A549 (cell line): ENCODE data around the gene PEX16. TPM values are rescaled to one million over a fixed set of nuclear protein-coding genes. Genes with fewer than 3 reads are reported as not detected.

ENCODE experiments used
- ATAC-seq, 2 experiments: fragments of 200-7000 bp in 1 of 2; fragments of >200 bp in 1 of 2; cut with Nextera tagmentation in 1 of 2; cut with Tn5 transposase in 1 of 2; 3 replicates each; pipeline versions ENCODE4 v1.8.0 to v1.9.1; 2018 to 2020; ENCODE audit warnings: mild to moderate bottlenecking in 1 of 2, moderate library complexity in 1 of 2
- CTCF ChIA-PET: fragments of 300-600 bp; sonication (Branson Sonifier 250); formaldehyde crosslinking; extraction: SDS; loops from one replicate; lab custom pipeline; 2021; ENCODE audit warnings: antibody characterized with exemption, inconsistent platforms; lab: Yijun Ruan, JAX
- POLR2A ChIA-PET: fragments of 350-600 bp; formaldehyde crosslinking; extraction: SDS; loops from one replicate; lab custom pipeline; 2021; ENCODE audit warnings: antibody characterized with exemption, inconsistent platforms; lab: Yijun Ruan, JAX
- DNase-seq, 2 experiments: peaks; one replicate each; pipeline versions ENCODE4 v3.0.0 to v3.0.0-alpha.2; 2011 to 2016; ENCODE audit warnings: low read depth in 1 of 2, low spot score in 1 of 2
- FAIRE-seq: peaks from 2 replicates; lab custom pipeline; 2011; peaks lifted over from hg19 to GRCh38; lab: Jason Lieb, UNC
- H3K27ac ChIP-seq, 2 experiments: fragments of >200 bp; sonication (Bioruptor Twin); formaldehyde crosslinking; 3 replicates each; pipeline ENCODE4 v1.5.1; 2016 to 2017
- H3K4me1 ChIP-seq: fragments of >200 bp; sonication (Bioruptor Twin); formaldehyde crosslinking; 3 replicates; pipeline ENCODE4 v1.6.1; 2016
- H3K4me2 ChIP-seq: fragments of >200 bp; sonication (Bioruptor Twin); formaldehyde crosslinking; 3 replicates; pipeline ENCODE4 v1.6.1; 2016
- H3K4me3 ChIP-seq: fragments of >200 bp; sonication (Bioruptor Twin); formaldehyde crosslinking; 3 replicates; pipeline ENCODE4 v1.5.1; 2016
- H3K9me3 ChIP-seq: fragments of >200 bp; sonication (Bioruptor Twin); formaldehyde crosslinking; 3 replicates; pipeline ENCODE4 v1.6.1; 2016
- CBX2 ChIP-seq: fragments of 200-600 bp; sonication (generic); IDR thresholded peaks from 2 replicates; pipeline ENCODE4 v1.6.1; 2016; ENCODE audit warnings: low read depth, mild to moderate bottlenecking, borderline replicate concordance
- CBX8 ChIP-seq: fragments of 200-600 bp; sonication (generic); IDR thresholded peaks from 2 replicates; pipeline ENCODE4 v1.6.1; 2016
- CEBPB ChIP-seq, 2 experiments: fragments of >200 bp in 1 of 2; sonication (Bioruptor Twin) in 1 of 2; formaldehyde crosslinking in 1 of 2; IDR thresholded peaks; 2 replicates each; pipeline ENCODE4 v1.6.1; 2012 to 2016
- EHF ChIP-seq: fragments of 250-450 bp; sonication (Bioruptor Pico); IDR thresholded peaks from 2 replicates; pipeline ENCODE4 v1.5.0; 2020; ENCODE audit warnings: mild to moderate bottlenecking
- ESRRA ChIP-seq: fragments of 150-350 bp; IDR thresholded peaks from 2 replicates; pipeline ENCODE4 v1.6.1; 2014; ENCODE audit warnings: mild to moderate bottlenecking, low read length, borderline replicate concordance
- FOXS1 ChIP-seq: fragments of 250-450 bp; sonication (Bioruptor Pico); IDR thresholded peaks from 2 replicates; pipeline ENCODE4 v1.5.0; 2020; ENCODE audit warnings: mild to moderate bottlenecking, moderate library complexity
- HEYL ChIP-seq: fragments of 250-450 bp; sonication (Bioruptor Pico); IDR thresholded peaks from 2 replicates; pipeline ENCODE4 v1.8.0; 2021; ENCODE audit warnings: mild to moderate bottlenecking, moderate library complexity
- HOXB13 ChIP-seq: fragments of 250-450 bp; sonication (Bioruptor Pico); IDR thresholded peaks from 2 replicates; pipeline ENCODE4 v1.5.0; 2020; ENCODE audit warnings: low read depth, mild to moderate bottlenecking, moderate library complexity
- HOXB5 ChIP-seq: fragments of 250-450 bp; sonication (Bioruptor Pico); IDR thresholded peaks from 2 replicates; pipeline ENCODE4 v1.5.0; 2020; ENCODE audit warnings: mild to moderate bottlenecking, moderate library complexity
- JUN ChIP-seq, 2 experiments: fragments of >200 bp; sonication (Bioruptor Twin); formaldehyde crosslinking; IDR thresholded peaks; 2 replicates in 1 of 2; 3 replicates in 1 of 2; pipeline ENCODE4 v1.6.1; 2016 to 2017
- KDM1A ChIP-seq: fragments of 200-600 bp; sonication (generic); IDR thresholded peaks from 2 replicates; pipeline ENCODE4 v1.6.1; 2016; ENCODE audit warnings: low read depth, mild to moderate bottlenecking
- MAFK ChIP-seq: fragments of 450-650 bp; IDR thresholded peaks from 2 replicates; pipeline ENCODE4 v1.6.1; 2014; ENCODE audit not compliant: partially characterized antibody
- MAZ ChIP-seq: fragments of 150-350 bp; IDR thresholded peaks from 2 replicates; pipeline ENCODE4 v1.6.1; 2014; ENCODE audit warnings: antibody characterized with exemption, low read depth, low read length, borderline replicate concordance
- NPAS2 ChIP-seq: fragments of 250-450 bp; sonication (Bioruptor Pico); IDR thresholded peaks from 2 replicates; pipeline ENCODE4 v1.8.0; 2022; ENCODE audit warnings: mild to moderate bottlenecking, moderate library complexity, borderline replicate concordance
- RAD21 ChIP-seq, 2 experiments: fragments of >200 bp in 1 of 2; sonication (Bioruptor Twin) in 1 of 2; formaldehyde crosslinking in 1 of 2; IDR thresholded peaks in 1 of 2; conservative IDR thresholded peaks in 1 of 2; 2 replicates in 1 of 2; 3 replicates in 1 of 2; pipeline ENCODE4 v1.6.1; 2012 to 2018; ENCODE audit warnings: inconsistent platforms in 1 of 2
- RCOR1 ChIP-seq: fragments of 150-350 bp; IDR thresholded peaks from 2 replicates; pipeline ENCODE4 v1.6.1; 2014; ENCODE audit warnings: antibody characterized with exemption, low read length, low read depth
- SMC3 ChIP-seq: fragments of >200 bp; sonication (Bioruptor Twin); formaldehyde crosslinking; IDR thresholded peaks from 3 replicates; pipeline ENCODE4 v1.6.1; 2018; ENCODE audit warnings: inconsistent platforms
- TFCP2L1 ChIP-seq: fragments of 250-450 bp; sonication (Bioruptor Pico); IDR thresholded peaks from 2 replicates; pipeline ENCODE4 v1.5.0; 2021; ENCODE audit warnings: mild to moderate bottlenecking
- TP53 ChIP-seq: fragments of 250-450 bp; sonication (Bioruptor Pico); IDR thresholded peaks from 2 replicates; pipeline ENCODE4 v1.5.0; 2021; ENCODE audit warnings: mild to moderate bottlenecking, moderate library complexity
- ZC3H11A ChIP-seq: fragments of 450-650 bp; IDR thresholded peaks from 2 replicates; pipeline ENCODE4 v1.6.1; 2014; ENCODE audit warnings: antibody characterized with exemption, mild to moderate bottlenecking
- ZFP36 ChIP-seq: fragments of 450-650 bp; IDR thresholded peaks from 2 replicates; pipeline ENCODE4 v1.6.1; 2014; ENCODE audit warnings: borderline replicate concordance; ENCODE audit not compliant: partially characterized antibody
- WGBS: methylation state at CpG from one replicate; pipeline ENCODE4 v1.1.6; 2017; ENCODE audit errors: missing lambda C conversion rate; 5-methylcytosine and 5-hydroxymethylcytosine counted together
- polyA plus RNA-seq, 4 experiments: library from polyadenylated mRNA; depleted of rRNA in 3 of 4; stranded (reverse); fragments of >200 nt; fragmentation: RNase III in 1 of 4; extraction: RNeasy Plus Mini Kit Qiagen cat#74134 plus additional on column Dnase treatment in 1 of 4; gene quantifications; 2 replicates in 3 of 4; 3 replicates in 1 of 4; pipeline ENCODE4 v1.2.3, GENCODE V29; 2011 to 2017
- TF ChIP-seq, protein P1 (sequence below): fragments of 250-450 bp; sonication (Bioruptor Pico); IDR thresholded peaks from 2 replicates; pipeline ENCODE4 v1.5.0; 2020; ENCODE audit warnings: low read depth, mild to moderate bottlenecking, moderate library complexity
- TF ChIP-seq, protein P2 (sequence below): IDR thresholded peaks from 2 replicates; pipeline ENCODE4 v1.6.1; 2012; ENCODE audit warnings: low read depth, borderline replicate concordance
- TF ChIP-seq, protein P3 (sequence below): fragments of >200 bp; sonication (Bioruptor Twin); formaldehyde crosslinking; IDR thresholded peaks from 2 replicates; pipeline ENCODE4 v1.6.1; 2016
- TF ChIP-seq, protein P4 (sequence below): fragments of 250-450 bp; sonication (Bioruptor Pico); IDR thresholded peaks from 2 replicates; pipeline ENCODE4 v1.5.0; 2021; ENCODE audit warnings: mild to moderate bottlenecking, moderate library complexity, borderline replicate concordance
- TF ChIP-seq, protein P5 (sequence below): fragments of >200 bp; sonication (Bioruptor Twin); formaldehyde crosslinking; IDR thresholded peaks from 3 replicates; pipeline ENCODE4 v1.5.1; 2016
- TF ChIP-seq, protein P6 (sequence below): fragments of >200 bp; sonication (Bioruptor Twin); formaldehyde crosslinking; IDR thresholded peaks from 3 replicates; pipeline ENCODE4 v1.6.1; 2016
- TF ChIP-seq, protein P7 (sequence below): IDR thresholded peaks from 2 replicates; pipeline ENCODE4 v1.6.1; 2012

Gene PEX16
- polyA plus RNA-seq, 2 of the 4 experiments (the other 2 are of a cell fraction) = 18.2 to 20.2 TPM

DNA sequence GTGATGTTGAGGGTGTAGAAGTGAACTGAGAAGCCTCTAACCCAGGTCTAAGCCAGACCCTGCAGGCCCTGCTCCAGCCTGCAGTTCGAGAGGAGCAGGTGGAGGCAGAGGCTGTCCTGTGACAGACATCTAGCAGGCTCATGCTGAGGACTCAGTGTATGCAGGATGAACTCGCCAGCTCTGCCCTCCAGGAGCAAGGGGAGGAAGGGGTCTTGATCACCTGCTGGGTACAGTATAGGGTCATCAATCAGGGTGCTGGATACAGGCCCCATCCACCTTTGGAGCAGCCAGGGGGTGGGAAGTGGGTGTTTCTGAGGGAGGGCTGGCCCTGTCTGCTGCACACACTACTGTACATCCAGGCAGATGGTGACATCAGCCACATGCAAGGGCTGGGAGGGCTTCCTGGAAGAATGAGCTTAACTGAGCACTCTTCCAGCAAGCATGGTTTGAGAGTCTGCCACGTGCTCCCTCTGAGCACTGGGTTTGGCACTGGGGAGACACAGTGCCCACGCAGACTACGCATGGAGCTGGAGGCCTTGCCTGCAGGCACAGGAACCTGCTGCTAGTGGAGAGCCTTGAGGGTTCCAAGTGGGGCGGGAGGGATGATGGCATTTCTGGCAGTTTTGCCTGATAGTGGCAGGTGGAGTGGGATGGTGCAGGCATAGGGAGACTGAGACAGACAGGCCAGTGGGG, 23.0 kb downstream of the PEX16 start:
- H3K4me2 ChIP-seq = no peak overlapping the region
- H3K9me3 ChIP-seq = no peaks in the 10 kb centered on the region
- no peak overlapping the region for H3K4me3 ChIP-seq
- peaks cover 6% of the 10 kb centered on the region; the same call in 2 of the 3 replicates for H3K4me1 ChIP-seq
- ChIA-PET POLR2A (no interaction called here), CTCF (interaction anchor here (1.3 to 3.0 kb wide), 2 partner anchors 22 to 345 kb away, joined by 3 to 8 read pairs; no protein-coding TSS in a partner anchor)
- TF ChIP-seq TFCP2L1 (no peak), ESRRA (no peak), ZFP36 (no peak), FOXS1 (CRISPR knock-in tag) (no peak), MAFK (no peak), HOXB13 (CRISPR knock-in tag) (no peak), SMC3 (no peak), CBX8 (no peak), HEYL (CRISPR knock-in tag) (no peak), NPAS2 (CRISPR knock-in tag) (no peak), CEBPB (IDR thresholded peaks at IDR 0.05) (no peak)
- TF ChIP-seq, protein P1, sequence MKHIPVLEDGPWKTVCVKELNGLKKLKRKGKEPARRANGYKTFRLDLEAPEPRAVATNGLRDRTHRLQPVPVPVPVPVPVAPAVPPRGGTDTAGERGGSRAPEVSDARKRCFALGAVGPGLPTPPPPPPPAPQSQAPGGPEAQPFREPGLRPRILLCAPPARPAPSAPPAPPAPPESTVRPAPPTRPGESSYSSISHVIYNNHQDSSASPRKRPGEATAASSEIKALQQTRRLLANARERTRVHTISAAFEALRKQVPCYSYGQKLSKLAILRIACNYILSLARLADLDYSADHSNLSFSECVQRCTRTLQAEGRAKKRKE (CRISPR knock-in tag) = no peak
- TF ChIP-seq, protein P2, sequence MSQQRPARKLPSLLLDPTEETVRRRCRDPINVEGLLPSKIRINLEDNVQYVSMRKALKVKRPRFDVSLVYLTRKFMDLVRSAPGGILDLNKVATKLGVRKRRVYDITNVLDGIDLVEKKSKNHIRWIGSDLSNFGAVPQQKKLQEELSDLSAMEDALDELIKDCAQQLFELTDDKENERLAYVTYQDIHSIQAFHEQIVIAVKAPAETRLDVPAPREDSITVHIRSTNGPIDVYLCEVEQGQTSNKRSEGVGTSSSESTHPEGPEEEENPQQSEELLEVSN = no peak
- TF ChIP-seq, protein P3, sequence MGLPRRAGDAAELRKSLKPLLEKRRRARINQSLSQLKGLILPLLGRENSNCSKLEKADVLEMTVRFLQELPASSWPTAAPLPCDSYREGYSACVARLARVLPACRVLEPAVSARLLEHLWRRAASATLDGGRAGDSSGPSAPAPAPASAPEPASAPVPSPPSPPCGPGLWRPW = no peak
- ATAC-seq (no peak), FAIRE-seq (no peak), DNase-seq (no peak)
- 71% methylated on average over 5 of the region's 6 CpGs for WGBS
- no peak overlapping the region for H3K27ac ChIP-seq

DNA sequence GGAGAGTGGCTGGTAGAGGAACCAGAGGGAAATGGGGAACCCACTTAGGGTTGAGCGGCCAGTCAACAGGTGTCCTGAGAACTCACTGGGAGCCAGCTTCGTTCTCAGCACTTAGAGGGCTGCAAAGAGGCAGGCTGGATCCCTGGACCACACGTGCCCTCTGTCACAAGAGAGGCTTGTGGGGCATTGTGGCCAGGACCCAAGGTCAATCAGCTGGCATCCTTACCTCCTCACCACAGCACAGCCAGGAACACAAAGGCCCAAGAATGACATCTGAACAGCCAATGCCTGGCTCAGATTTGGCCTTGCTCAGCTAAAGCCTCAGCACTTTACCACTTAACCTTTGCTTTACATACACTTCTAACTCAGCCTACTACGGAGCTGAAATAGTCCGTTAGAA, 24.8 kb downstream of the PEX16 start:
- Histone ChIP-seq H3K4me2 (no peak overlapping the region), H3K27ac (no peak overlapping the region), H3K9me3 (no peaks in the 10 kb centered on the region), H3K4me3 (no peak overlapping the region), H3K4me1 (no peaks in the 10 kb centered on the region)
- ChIA-PET CTCF (interaction anchor here (0.7 to 3.0 kb wide), 2 partner anchors 20 to 114 kb away, joined by 3 to 8 read pairs; no protein-coding TSS in a partner anchor), POLR2A (no interaction called here)
- FAIRE-seq (no peak), DNase-seq (no peak), ATAC-seq (no peak)
- 47% methylated on average over 5 of the region's 5 CpGs for WGBS
- TF ChIP-seq RAD21 (conservative IDR thresholded peaks at IDR 0.05 in 1 of 2, IDR thresholded peaks at IDR 0.05 in 1 of 2) (no peak), JUN (IDR thresholded peaks at IDR 0.05) (no peak), RCOR1 (no peak), KDM1A (no peak), TP53 (no peak), ZC3H11A (no peak), CBX2 (no peak), MAZ (no peak), EHF (CRISPR knock-in tag) (no peak), HOXB5 (no peak)
- TF ChIP-seq, protein P4, sequence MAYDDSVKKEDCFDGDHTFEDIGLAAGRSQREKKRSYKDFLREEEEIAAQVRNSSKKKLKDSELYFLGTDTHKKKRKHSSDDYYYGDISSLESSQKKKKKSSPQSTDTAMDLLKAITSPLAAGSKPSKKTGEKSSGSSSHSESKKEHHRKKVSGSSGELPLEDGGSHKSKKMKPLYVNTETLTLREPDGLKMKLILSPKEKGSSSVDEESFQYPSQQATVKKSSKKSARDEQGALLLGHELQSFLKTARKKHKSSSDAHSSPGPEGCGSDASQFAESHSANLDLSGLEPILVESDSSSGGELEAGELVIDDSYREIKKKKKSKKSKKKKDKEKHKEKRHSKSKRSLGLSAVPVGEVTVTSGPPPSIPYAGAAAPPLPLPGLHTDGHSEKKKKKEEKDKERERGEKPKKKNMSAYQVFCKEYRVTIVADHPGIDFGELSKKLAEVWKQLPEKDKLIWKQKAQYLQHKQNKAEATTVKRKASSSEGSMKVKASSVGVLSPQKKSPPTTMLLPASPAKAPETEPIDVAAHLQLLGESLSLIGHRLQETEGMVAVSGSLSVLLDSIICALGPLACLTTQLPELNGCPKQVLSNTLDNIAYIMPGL (CRISPR knock-in tag) = no peak
- TF ChIP-seq, protein P5, sequence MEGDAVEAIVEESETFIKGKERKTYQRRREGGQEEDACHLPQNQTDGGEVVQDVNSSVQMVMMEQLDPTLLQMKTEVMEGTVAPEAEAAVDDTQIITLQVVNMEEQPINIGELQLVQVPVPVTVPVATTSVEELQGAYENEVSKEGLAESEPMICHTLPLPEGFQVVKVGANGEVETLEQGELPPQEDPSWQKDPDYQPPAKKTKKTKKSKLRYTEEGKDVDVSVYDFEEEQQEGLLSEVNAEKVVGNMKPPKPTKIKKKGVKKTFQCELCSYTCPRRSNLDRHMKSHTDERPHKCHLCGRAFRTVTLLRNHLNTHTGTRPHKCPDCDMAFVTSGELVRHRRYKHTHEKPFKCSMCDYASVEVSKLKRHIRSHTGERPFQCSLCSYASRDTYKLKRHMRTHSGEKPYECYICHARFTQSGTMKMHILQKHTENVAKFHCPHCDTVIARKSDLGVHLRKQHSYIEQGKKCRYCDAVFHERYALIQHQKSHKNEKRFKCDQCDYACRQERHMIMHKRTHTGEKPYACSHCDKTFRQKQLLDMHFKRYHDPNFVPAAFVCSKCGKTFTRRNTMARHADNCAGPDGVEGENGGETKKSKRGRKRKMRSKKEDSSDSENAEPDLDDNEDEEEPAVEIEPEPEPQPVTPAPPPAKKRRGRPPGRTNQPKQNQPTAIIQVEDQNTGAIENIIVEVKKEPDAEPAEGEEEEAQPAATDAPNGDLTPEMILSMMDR = no peak
- TF ChIP-seq, protein P6, sequence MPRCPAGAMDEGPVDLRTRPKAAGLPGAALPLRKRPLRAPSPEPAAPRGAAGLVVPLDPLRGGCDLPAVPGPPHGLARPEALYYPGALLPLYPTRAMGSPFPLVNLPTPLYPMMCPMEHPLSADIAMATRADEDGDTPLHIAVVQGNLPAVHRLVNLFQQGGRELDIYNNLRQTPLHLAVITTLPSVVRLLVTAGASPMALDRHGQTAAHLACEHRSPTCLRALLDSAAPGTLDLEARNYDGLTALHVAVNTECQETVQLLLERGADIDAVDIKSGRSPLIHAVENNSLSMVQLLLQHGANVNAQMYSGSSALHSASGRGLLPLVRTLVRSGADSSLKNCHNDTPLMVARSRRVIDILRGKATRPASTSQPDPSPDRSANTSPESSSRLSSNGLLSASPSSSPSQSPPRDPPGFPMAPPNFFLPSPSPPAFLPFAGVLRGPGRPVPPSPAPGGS = no peak
- TF ChIP-seq, protein P7, sequence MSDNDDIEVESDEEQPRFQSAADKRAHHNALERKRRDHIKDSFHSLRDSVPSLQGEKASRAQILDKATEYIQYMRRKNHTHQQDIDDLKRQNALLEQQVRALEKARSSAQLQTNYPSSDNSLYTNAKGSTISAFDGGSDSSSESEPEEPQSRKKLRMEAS = no peak
- TF ChIP-seq, protein P2 = no peak
